Measurements from ENCODE around the gene D2HGDH. TPM values are rescaled to one million over a fixed set of nuclear protein-coding genes. Genes with fewer than 3 reads are reported as not detected.

The D2HGDH gene
- total RNA-seq, 1 donor from 2014 or later, result 17.8 TPM

DNA sequence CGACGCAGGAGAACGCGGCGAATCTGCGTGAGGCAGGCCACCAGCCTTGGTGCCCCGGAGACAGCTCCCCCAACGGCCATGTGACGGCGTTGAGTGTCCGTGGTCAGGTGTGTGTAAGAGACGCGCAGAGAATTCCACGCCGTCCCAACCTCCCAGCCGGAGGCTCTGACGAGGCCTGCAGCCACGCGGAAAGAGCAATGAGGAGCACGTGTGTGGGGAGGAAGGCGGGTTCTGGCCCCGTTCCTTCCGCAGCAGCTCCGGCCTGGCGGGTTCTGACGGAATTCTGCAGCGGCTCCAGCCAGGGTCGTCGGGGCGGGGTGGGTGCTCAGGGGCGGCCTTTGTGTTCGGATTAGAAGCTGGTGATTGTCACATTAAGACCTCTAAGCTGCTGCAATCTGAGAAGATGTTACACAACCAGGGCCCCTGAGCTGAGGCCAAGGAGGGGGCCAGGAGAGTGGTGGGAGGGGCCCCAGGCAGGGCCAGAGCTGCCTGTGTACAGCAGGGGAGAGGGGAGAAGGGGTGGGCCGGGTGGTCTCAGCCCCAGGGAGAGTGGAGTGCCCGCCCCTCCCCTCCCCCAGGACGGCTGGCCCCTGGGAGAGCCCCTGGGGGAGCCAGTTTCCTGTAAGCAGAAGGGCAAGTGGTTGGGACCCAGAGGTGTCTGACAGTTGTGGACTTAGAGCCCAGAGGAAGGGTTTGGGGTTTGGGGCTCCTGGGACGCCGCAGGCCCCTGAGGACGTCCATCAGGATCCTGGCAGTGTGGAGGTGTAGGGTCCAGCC lies 37.0 kb downstream of the D2HGDH start:
- Histone ChIP-seq H3K4me1 (no peaks in the 10 kb centered on the region), H3K4me3 (no peak overlapping the region), H3K9me3 (replicated peaks) (no peaks in the 10 kb centered on the region), H3K27me3 (ENCODE audit: low read depth) (peaks cover 50% of the 10 kb centered on the region), H3K36me3 (no peaks in the 10 kb centered on the region), H3K27ac (replicated peaks) (no peak overlapping the region)
- intact Hi-C loops (cut with micrococcal nuclease), result no loop called here
- no peak for DNase-seq
- TF ChIP-seq, protein P1, sequence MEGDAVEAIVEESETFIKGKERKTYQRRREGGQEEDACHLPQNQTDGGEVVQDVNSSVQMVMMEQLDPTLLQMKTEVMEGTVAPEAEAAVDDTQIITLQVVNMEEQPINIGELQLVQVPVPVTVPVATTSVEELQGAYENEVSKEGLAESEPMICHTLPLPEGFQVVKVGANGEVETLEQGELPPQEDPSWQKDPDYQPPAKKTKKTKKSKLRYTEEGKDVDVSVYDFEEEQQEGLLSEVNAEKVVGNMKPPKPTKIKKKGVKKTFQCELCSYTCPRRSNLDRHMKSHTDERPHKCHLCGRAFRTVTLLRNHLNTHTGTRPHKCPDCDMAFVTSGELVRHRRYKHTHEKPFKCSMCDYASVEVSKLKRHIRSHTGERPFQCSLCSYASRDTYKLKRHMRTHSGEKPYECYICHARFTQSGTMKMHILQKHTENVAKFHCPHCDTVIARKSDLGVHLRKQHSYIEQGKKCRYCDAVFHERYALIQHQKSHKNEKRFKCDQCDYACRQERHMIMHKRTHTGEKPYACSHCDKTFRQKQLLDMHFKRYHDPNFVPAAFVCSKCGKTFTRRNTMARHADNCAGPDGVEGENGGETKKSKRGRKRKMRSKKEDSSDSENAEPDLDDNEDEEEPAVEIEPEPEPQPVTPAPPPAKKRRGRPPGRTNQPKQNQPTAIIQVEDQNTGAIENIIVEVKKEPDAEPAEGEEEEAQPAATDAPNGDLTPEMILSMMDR (IDR thresholded peaks at IDR 0.05; ENCODE audit: borderline replicate concordance), result no peak

- no peaks in the 10 kb centered on the region for H3K36me3 ChIP-seq
- no peak overlapping the region for H3K4me3 ChIP-seq
- H3K27ac ChIP-seq (replicated peaks), result no peak overlapping the region
- intact Hi-C loops (cut with micrococcal nuclease), result no loop called here
- no peaks in the 10 kb centered on the region for H3K4me1 ChIP-seq
- TF ChIP-seq, protein P1 (IDR thresholded peaks at IDR 0.05; ENCODE audit: borderline replicate concordance), result no peak
- peaks cover 56% of the 10 kb centered on the region for H3K27me3 ChIP-seq (ENCODE audit: low read depth)
- no peak for DNase-seq
- H3K9me3 ChIP-seq (replicated peaks), result no peaks in the 10 kb centered on the region
Measured at GRCh38 chr2:241772063-241772499, 37.7 kb downstream of the D2HGDH start.

DNA sequence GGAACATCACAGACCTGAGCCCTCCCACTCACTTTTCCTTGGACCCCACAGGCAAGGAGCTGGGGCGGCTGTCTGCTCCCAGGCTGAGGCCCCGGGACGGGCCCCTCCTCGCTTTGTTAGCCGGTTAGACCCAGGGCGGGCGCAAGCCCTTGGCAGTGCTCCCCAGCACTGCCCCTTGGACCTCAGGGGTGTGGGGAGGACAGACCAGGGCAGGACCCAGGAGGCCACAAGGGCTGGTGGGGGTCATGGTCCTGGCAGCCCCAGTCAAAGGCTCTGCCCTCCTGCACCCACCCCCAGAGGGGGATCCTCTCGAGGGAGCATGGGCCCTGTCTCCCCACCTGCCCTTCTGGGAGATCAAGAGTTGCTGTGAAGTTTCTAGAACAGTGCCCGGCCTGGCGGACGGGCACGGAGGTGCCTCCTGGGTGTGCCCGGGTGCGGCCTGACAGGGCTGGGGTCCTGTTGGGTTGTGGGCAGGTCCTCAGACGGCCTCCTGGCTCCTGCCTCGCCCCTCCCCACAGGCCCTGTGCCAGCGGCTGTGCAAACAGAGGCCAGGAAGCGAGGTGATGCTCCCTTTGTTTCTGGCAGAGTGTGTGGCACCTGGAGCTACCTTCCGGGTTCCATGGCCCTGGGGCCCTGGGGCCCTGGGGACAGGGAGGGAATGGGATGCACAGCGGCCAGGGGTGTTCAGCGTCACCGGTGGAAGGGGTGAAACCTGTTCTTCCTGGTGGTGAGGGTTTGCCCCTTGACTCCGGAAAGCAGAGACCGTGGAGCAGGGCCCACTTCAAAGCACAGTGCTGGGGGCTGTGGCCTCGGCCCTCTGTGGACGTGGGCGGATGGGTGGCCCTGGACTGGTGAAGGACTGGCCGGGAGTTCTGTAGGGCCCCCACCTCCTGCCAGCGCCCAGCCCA lies 39.3 kb downstream of the D2HGDH start:
- Histone ChIP-seq H3K9me3 (replicated peaks) (no peaks in the 10 kb centered on the region), H3K4me1 (no peaks in the 10 kb centered on the region), H3K4me3 (no peak overlapping the region), H3K27me3 (ENCODE audit: low read depth) (peaks cover 66% of the 10 kb centered on the region), H3K27ac (replicated peaks) (no peak overlapping the region), H3K36me3 (no peaks in the 10 kb centered on the region)
- no peak for DNase-seq
- TF ChIP-seq, protein P1 (IDR thresholded peaks at IDR 0.05; ENCODE audit: borderline replicate concordance), result no peak
- intact Hi-C loops (cut with micrococcal nuclease), result no loop called here

- H3K27me3 ChIP-seq (ENCODE audit: low read depth), result peaks cover 66% of the 10 kb centered on the region
- no peaks in the 10 kb centered on the region for H3K9me3 ChIP-seq (replicated peaks)
- DNase-seq, result no peak
- TF ChIP-seq, protein P1 (IDR thresholded peaks at IDR 0.05; ENCODE audit: borderline replicate concordance), result no peak
- intact Hi-C loops (cut with micrococcal nuclease), result no loop called here
- no peaks in the 10 kb centered on the region for H3K36me3 ChIP-seq
- no peak overlapping the region for H3K4me3 ChIP-seq
- H3K4me1 ChIP-seq, result no peaks in the 10 kb centered on the region
- H3K27ac ChIP-seq (replicated peaks), result no peak overlapping the region
Measured at GRCh38 chr2:241774419-241775222, 40.2 kb downstream of the D2HGDH start.

Data from left ventricle myocardium inferior (tissue), 1 donor.